ENCODE results near the gene SH2D3A.
"Not testable (repeated sequence)": the region's sequence is repeated elsewhere in the genome, so short reads cannot be mapped to it uniquely, and the experiment has no call there.

Gene SH2D3A

GRCh38 chr19:6767081-6767356, 216 bp downstream of the SH2D3A start:
- no peak overlapping the region for H3K4me3 ChIP-seq (ENCODE audit: low read depth, low read length)
- TF ChIP-seq CTCF (IDR thresholded peaks at IDR 0.05; ENCODE audit: low read depth, low read length) = no peak

- H3K4me3 ChIP-seq (ENCODE audit: low read depth, low read length) = no peak overlapping the region
- no peak for TF ChIP-seq CTCF (IDR thresholded peaks at IDR 0.05; ENCODE audit: low read depth, low read length)
These were observed 716 bp downstream of the SH2D3A start for GRCh38 chr19:6766357-6767080.

GRCh38 chr19:6765738-6766356, 1.4 kb downstream of the SH2D3A start:
- no peak overlapping the region for H3K4me3 ChIP-seq (ENCODE audit: low read depth, low read length)
- no peak for TF ChIP-seq CTCF (IDR thresholded peaks at IDR 0.05; ENCODE audit: low read depth, low read length)

GRCh38 chr19:6762253-6762797, 4.9 kb downstream of the SH2D3A start:
- not testable (repeated sequence) for H3K4me3 ChIP-seq (ENCODE audit: low read depth, low read length)

GRCh38 chr19:6761053-6761676, 6.1 kb downstream of the SH2D3A start:
- TF ChIP-seq CTCF (IDR thresholded peaks at IDR 0.05; ENCODE audit: low read depth, low read length) = no peak

GRCh38 chr19:6760606-6761005, 6.6 kb downstream of the SH2D3A start:
- TF ChIP-seq CTCF (IDR thresholded peaks at IDR 0.05; ENCODE audit: low read depth, low read length) = no peak
- H3K4me3 ChIP-seq (ENCODE audit: low read depth, low read length) = no peak overlapping the region

More at GRCh38 chr19:6761053-6761676, 6.1 kb downstream of the SH2D3A start:
- no peak overlapping the region for H3K4me3 ChIP-seq (ENCODE audit: low read depth, low read length)

- TF ChIP-seq CTCF (IDR thresholded peaks at IDR 0.05; ENCODE audit: low read depth, low read length) = no peak
- H3K4me3 ChIP-seq (ENCODE audit: low read depth, low read length) = no peak overlapping the region
These were observed 12.4 kb downstream of the SH2D3A start for GRCh38 chr19:6754653-6755463.
